K562 (cell line): ENCODE results near the gene PACS1. TPM values are rescaled to one million over a fixed set of nuclear protein-coding genes. Genes with fewer than 3 reads are reported as not detected.

Experiments used
- ATAC-seq: fragments of 200-7000 bp; cut with Tn5 transposase; 3 replicates; pipeline ENCODE4 v1.9.1; 2020; ENCODE audit warnings: moderate library complexity
- BruUV-seq: library from RNA; stranded (reverse); fragments of 400-500 nt; replicated peaks from 2 replicates; lab custom pipeline; 2021; lab: Mats Ljungman, UMichigan
- CTCF ChIA-PET: fragments of 300-600 bp; formaldehyde crosslinking; extraction: SDS; loops from one replicate; lab custom pipeline; 2021; ENCODE audit warnings: low intra/inter-chr PET ratio; lab: Yijun Ruan, JAX
- POLR2A ChIA-PET: fragments of 300-600, 350-650 bp; sonication (Branson Sonifier 250); formaldehyde crosslinking; extraction: SDS; loops from one replicate; lab custom pipeline; 2021; ENCODE audit warnings: antibody characterized with exemption, inconsistent platforms; lab: Yijun Ruan, JAX
- DNase-seq, 4 experiments: peaks; one replicate each; pipeline versions ENCODE4 v3.0.0 to v3.0.0-alpha.2; 2011 to 2018; ENCODE audit warnings: low spot score in 3 of 4, mixed read lengths in 3 of 4; ENCODE audit errors: extremely low read depth in 1 of 4
- FAIRE-seq: peaks from 2 replicates; lab custom pipeline; 2011; peaks lifted over from hg19 to GRCh38; lab: Jason Lieb, UNC
- H2AFZ ChIP-seq: 2 replicates; pipeline ENCODE4 v1.6.0; 2011; ENCODE audit warnings: low read depth, low read length, control low read depth, inconsistent platforms
- H3K27ac ChIP-seq: fragments of 200-600 bp; 3 replicates; pipeline ENCODE4 v1.8.0; 2011; ENCODE audit warnings: low read depth, mild to moderate bottlenecking, control low read depth, inconsistent platforms, low read length, moderate library complexity, mixed read lengths; ENCODE audit errors: extremely low read depth
- H3K27me3 ChIP-seq, 2 experiments: fragments of 300-600 bp in 1 of 2; 2 replicates in 1 of 2; 3 replicates in 1 of 2; pipeline versions ENCODE4 v1.6.0 to v1.8.0; 2011; ENCODE audit warnings: inconsistent platforms in 2 of 2, low read length in 2 of 2, mild to moderate bottlenecking in 1 of 2, mixed read lengths in 1 of 2, moderate library complexity in 1 of 2; ENCODE audit not compliant: control insufficient read depth in 2 of 2, insufficient read depth in 2 of 2
- H3K36me3 ChIP-seq: fragments of 300-600 bp; 3 replicates; pipeline ENCODE4 v1.8.0; 2011; ENCODE audit warnings: mild to moderate bottlenecking, low read length, inconsistent platforms; ENCODE audit not compliant: control insufficient read depth, insufficient read depth
- H3K4me1 ChIP-seq, 2 experiments: fragments of 200-600 bp in 1 of 2; replicated peaks in 1 of 2; 2 replicates in 1 of 2; 3 replicates in 1 of 2; pipeline versions ENCODE4 v1.5.1 to v1.8.0; 2011; ENCODE audit warnings: inconsistent platforms in 2 of 2, low read length in 2 of 2, mild to moderate bottlenecking in 1 of 2, mixed read lengths in 1 of 2, moderate library complexity in 1 of 2; ENCODE audit not compliant: control insufficient read depth in 2 of 2, insufficient read depth in 2 of 2
- H3K4me2 ChIP-seq: 2 replicates; pipeline ENCODE4 v1.6.1; 2011; ENCODE audit warnings: low read length, control low read depth, inconsistent platforms, mixed read lengths; ENCODE audit not compliant: insufficient read depth
- H3K4me3 ChIP-seq: fragments of 200-600 bp; sonication (generic), shearing (Covaris generic); 2 replicates; pipeline ENCODE4 v1.5.1; 2016; ENCODE audit warnings: control low read depth, inconsistent platforms
- H3K79me2 ChIP-seq: fragments of 200-600 bp; 3 replicates; pipeline ENCODE4 v1.8.0; 2011; ENCODE audit warnings: low read length, inconsistent platforms; ENCODE audit not compliant: control insufficient read depth, insufficient read depth
- H3K9ac ChIP-seq, 2 experiments: 2 replicates each; pipeline versions ENCODE4 v1.6.0 to v1.6.1; 2011; ENCODE audit warnings: low read depth in 2 of 2, low read length in 2 of 2, control low read depth in 1 of 2, inconsistent platforms in 1 of 2, mild to moderate bottlenecking in 1 of 2, mixed read lengths in 1 of 2; ENCODE audit not compliant: insufficient read depth in 1 of 2
- H3K9me1 ChIP-seq: one replicate; pipeline ENCODE4 v1.6.0; 2011; ENCODE audit warnings: inconsistent platforms, mild to moderate bottlenecking, low read length, moderate library complexity; ENCODE audit not compliant: control insufficient read depth, insufficient read depth
- H3K9me3 ChIP-seq: replicated peaks from 2 replicates; pipeline ENCODE4 v1.5.1; 2011; ENCODE audit warnings: low read depth, low read length, inconsistent platforms; ENCODE audit not compliant: control insufficient read depth, insufficient read depth
- H4K20me1 ChIP-seq: replicated peaks from 2 replicates; pipeline ENCODE4 v1.6.1; 2011; ENCODE audit warnings: low read length, inconsistent platforms, mixed read lengths; ENCODE audit not compliant: control insufficient read depth, insufficient read depth
- C11orf30 ChIP-seq: fragments of 450-650 bp; IDR thresholded peaks from 2 replicates; pipeline ENCODE4 v1.6.1; 2016; ENCODE audit warnings: low read depth, mild to moderate bottlenecking
- DNMT1 ChIP-seq: fragments of 450-650 bp; IDR thresholded peaks from 2 replicates; pipeline ENCODE4 v1.6.1; 2016; ENCODE audit warnings: antibody characterized with exemption, mild to moderate bottlenecking
- FOXA3 ChIP-seq, 2 experiments: fragments of 450-650 bp in 1 of 2; sonication (generic) in 1 of 2; formaldehyde crosslinking; IDR thresholded peaks in 1 of 2; conservative IDR thresholded peaks in 1 of 2; 2 replicates each; pipeline versions ENCODE4 v1.4.0 to v1.8.0; 2020 to 2022; ENCODE audit warnings: mild to moderate bottlenecking in 2 of 2, missing genetic modification reagents in 1 of 2
- KDM5B ChIP-seq: fragments of 200-600 bp; sonication (generic); IDR thresholded peaks from 2 replicates; pipeline ENCODE4 v1.6.1; 2012; ENCODE audit warnings: low read depth, mild to moderate bottlenecking, moderate library complexity, low read length, control low read depth, inconsistent platforms; ENCODE audit not compliant: insufficient replicate concordance
- L3MBTL2 ChIP-seq: fragments of 450-650 bp; IDR thresholded peaks from 2 replicates; pipeline ENCODE4 v1.6.1; 2016; ENCODE audit warnings: mild to moderate bottlenecking, moderate library complexity
- MCM5 ChIP-seq: fragments of 450-650 bp; IDR thresholded peaks from 2 replicates; pipeline ENCODE4 v1.6.1; 2016; ENCODE audit warnings: low read depth
- NR2F6 ChIP-seq: fragments of 450-650 bp; formaldehyde crosslinking; IDR thresholded peaks from 2 replicates; pipeline ENCODE4 v1.4.0; 2020; ENCODE audit warnings: mild to moderate bottlenecking
- PRPF4 ChIP-seq: fragments of 200-400 bp; formaldehyde crosslinking; IDR thresholded peaks from one replicate; pipeline ENCODE4 v1.6.1; 2017; ENCODE audit warnings: low read length, low read depth, mild to moderate bottlenecking; ENCODE audit not compliant: insufficient read depth, poor library complexity, severe bottlenecking
- TFE3 ChIP-seq: fragments of 450-650 bp; formaldehyde crosslinking; IDR thresholded peaks from 2 replicates; pipeline ENCODE4 v1.4.0; 2020; ENCODE audit warnings: mild to moderate bottlenecking, mixed read lengths
- WHSC1 ChIP-seq: IDR thresholded peaks from one replicate; pipeline ENCODE4 v1.6.1; 2012; ENCODE audit warnings: low read length, control low read depth, inconsistent platforms
- ZNF224 ChIP-seq: sonication (generic); formaldehyde crosslinking; IDR thresholded peaks from 2 replicates; pipeline ENCODE4 v1.8.0; 2022; ENCODE audit warnings: mild to moderate bottlenecking, missing genetic modification reagents
- ZNF79 ChIP-seq: fragments of 250-450 bp; sonication (Bioruptor Pico); IDR thresholded peaks from 2 replicates; pipeline ENCODE4 v1.4.0; 2020; ENCODE audit warnings: low read depth, mild to moderate bottlenecking, moderate library complexity
- WGBS: fragments of 100-300 bp; shearing (Covaris generic); methylation state at CpG from one replicate; pipeline ENCODE4 v1.1.6; 2016; ENCODE audit warnings: low coverage, mixed read lengths; ENCODE audit not compliant: insufficient coverage; ENCODE audit errors: missing lambda C conversion rate; 5-methylcytosine and 5-hydroxymethylcytosine counted together
- in situ Hi-C: fragments of 300-500 bp; cut with MboI; formaldehyde crosslinking; loops from 4 replicates; pipeline ENCODE4 v1.15.0; 2018; ENCODE audit warnings: inconsistent platforms, mixed read lengths
- intact Hi-C: fragments of 100-400 bp; cut with micrococcal nuclease; formaldehyde crosslinking; loops from 2 replicates; pipeline ENCODE4 v1.14.2; 2022
- polyA plus RNA-seq, 8 experiments: library from polyadenylated mRNA; depleted of rRNA in 4 of 8; stranded (reverse) in 5 of 8; unstranded in 3 of 8; fragments of >200 nt; fragmentation: Nextera tagmentation in 2 of 8; fragmentation: Illumina TruSeq in 1 of 8; extraction: Ambion mirVana in 2 of 8; extraction: Trizol in 1 of 8; gene quantifications; 2 replicates each; pipeline versions ENCODE4 v1.2.1 to v1.2.3, GENCODE V29; 2011 to 2014; ENCODE audit warnings: inconsistent platforms in 1 of 8, missing spikeins in 1 of 8
- total RNA-seq, 7 experiments: library from RNA; depleted of rRNA in 6 of 7; stranded (reverse); fragments of >200 nt in 6 of 7; fragmentation: Illumina TruSeq in 2 of 7; extraction: Trizol in 2 of 7; gene quantifications; 2 replicates each; pipeline versions ENCODE4 v1.2.1 to v1.2.3, GENCODE V29; 2011 to 2021; ENCODE audit warnings: low replicate concordance in 1 of 7

Gene PACS1
- total and polyA plus RNA-seq, 9 of the 15 experiments (the other 6 are each of a cell fraction or from before 2014, with no cell fraction given) = 0.34 to 28.1 (median 8.5) TPM

- no peak for TF ChIP-seq KDM5B
- DNase-seq = no peak
- intact Hi-C loops = no loop called here
- WGBS = 81% methylated on average over 11 of the region's 11 CpGs
- peaks cover 7% of the 10 kb centered on the region; the same call in 1 of the 2 replicates for H4K20me1 ChIP-seq
- H3K36me3 ChIP-seq = peaks cover 8% of the 10 kb centered on the region; the same call in 2 of the 3 replicates
- no peaks in the 10 kb centered on the region for H3K9me3 ChIP-seq
- no peak overlapping the region for H3K4me2 ChIP-seq
- no peak overlapping the region for H3K4me3 ChIP-seq
- no peaks in the 10 kb centered on the region for H3K27me3 ChIP-seq
- H2AFZ ChIP-seq = no peak overlapping the region
- CTCF ChIA-PET = interaction anchor here (0.6 kb wide), 1 partner anchor 1422 kb away, joined by 3 read pairs; no protein-coding TSS in a partner anchor
- peaks cover 7 to 19% of the 10 kb centered on the region in 2 experiments; a peak in 4 of 5 replicates for H3K4me1 ChIP-seq
- FAIRE-seq = no peak
- in situ Hi-C loops = no loop called here
- peaks cover 3% of the 10 kb centered on the region for H3K9me1 ChIP-seq
- H3K27ac ChIP-seq = no peak overlapping the region
- ATAC-seq = no peak
- no TSS peak for BruUV-seq
- no peaks in the 10 kb centered on the region for H3K79me2 ChIP-seq
- POLR2A ChIA-PET = no interaction called here
- H3K9ac ChIP-seq = peak overlapping the region in 1 of 2 experiments; percentile 41; a peak in 2 of 4 replicates
Measured at GRCh38 chr11:66192181-66192863, 122.2 kb downstream of the PACS1 start.

DNA sequence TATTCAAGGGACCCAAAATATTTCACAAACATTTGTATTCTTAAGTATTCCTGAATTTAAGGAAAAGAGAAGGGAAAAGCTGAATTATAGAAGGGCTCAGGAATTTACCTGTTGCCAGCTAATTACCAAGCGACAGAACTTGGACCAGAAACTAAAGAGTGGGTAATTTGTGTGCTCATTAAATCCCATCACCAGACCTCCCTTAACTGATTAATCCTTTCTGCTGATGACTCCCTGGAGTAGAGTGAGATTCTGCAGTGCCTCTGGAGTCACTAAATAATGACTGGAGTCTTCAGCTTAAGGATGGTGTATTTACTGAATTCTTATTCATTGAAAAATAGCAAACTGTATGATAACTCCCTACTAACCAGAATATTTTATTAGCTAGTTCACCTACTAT, 124.3 kb downstream of the PACS1 start:
- no TSS peak for BruUV-seq
- CTCF ChIA-PET = no interaction called here
- in situ Hi-C loops (no loop called here), intact Hi-C loops (no loop called here)
- Histone ChIP-seq H3K4me3 (no peak overlapping the region), H3K9ac (no peak overlapping the region), H3K27ac (no peak overlapping the region), H3K4me2 (no peak overlapping the region), H3K9me1 (peaks cover 3% of the 10 kb centered on the region), H2AFZ (no peak overlapping the region), H3K27me3 (no peaks in the 10 kb centered on the region), H3K4me1 (peaks cover 7 to 10% of the 10 kb centered on the region in 2 experiments; a peak in 4 of 5 replicates), H3K9me3 (no peaks in the 10 kb centered on the region), H4K20me1 (peaks cover 7% of the 10 kb centered on the region; the same call in 1 of the 2 replicates), H3K36me3 (peaks cover 13% of the 10 kb centered on the region; the same call in 2 of the 3 replicates), H3K79me2 (no peaks in the 10 kb centered on the region)
- TF ChIP-seq ZNF224 (CRISPR knock-in tag) (no peak), WHSC1 (no peak), L3MBTL2 (no peak), ZNF79 (CRISPR knock-in tag) (no peak), DNMT1 (no peak), PRPF4 (no peak), NR2F6 (CRISPR knock-in tag) (no peak), TFE3 (CRISPR knock-in tag) (no peak), FOXA3 (CRISPR knock-in tag; conservative IDR thresholded peaks at IDR 0.05 in 1 of 2, IDR thresholded peaks at IDR 0.05 in 1 of 2) (no peak), C11orf30 (no peak), MCM5 (no peak)
- POLR2A ChIA-PET = no interaction called here
- ATAC-seq = no peak
- FAIRE-seq = no peak
- 90% methylated on average over 1 of the region's 1 CpG for WGBS
- DNase-seq = no peak
